Measurements from ENCODE around the gene MTX1. TPM values are rescaled to one million over a fixed set of nuclear protein-coding genes. Genes with fewer than 3 reads are reported as not detected.

The MTX1 gene
- total and polyA plus RNA-seq, 9 of the 15 experiments (the other 6 are each of a cell fraction or from before 2014, with no cell fraction given) = 29.1 to 98.4 (median 66.9) TPM

- TF ChIP-seq NONO (IDR thresholded peaks at IDR 0.05; ENCODE audit: low read depth in 2 of 2, low read length in 1 of 2) (peak in 1 of 2 experiments; percentile 48; a peak in 1 of 4 replicates), U2AF1 (optimal IDR thresholded peaks at IDR 0.05; ENCODE audit: low read depth, low read length) (no peak), ASH1L (IDR thresholded peaks at IDR 0.05; ENCODE audit: borderline replicate concordance, low read depth, partially characterized antibody) (no peak), TBL1XR1 (IDR thresholded peaks at IDR 0.05; ENCODE audit: low read length in 2 of 2) (peak in 1 of 2 experiments; percentile 18; a peak in 1 of 4 replicates), RFX7 (CRISPR knock-in tag; IDR thresholded peaks at IDR 0.05) (no peak), TCFL5 (CRISPR knock-in tag; conservative IDR thresholded peaks at IDR 0.05) (no peak), ZNF77 (CRISPR knock-in tag; IDR thresholded peaks at IDR 0.05) (no peak), KDM4B (IDR thresholded peaks at IDR 0.05; ENCODE audit: borderline replicate concordance in 2 of 2, low read depth in 1 of 2) (no peak), CCNT2 (IDR thresholded peaks at IDR 0.05; ENCODE audit: borderline replicate concordance, extremely low read depth, insufficient read length, low read depth, low read length) (no peak), ZNF449 (CRISPR knock-in tag; IDR thresholded peaks at IDR 0.05) (no peak), YBX1 (IDR thresholded peaks at IDR 0.05) (no peak), E2F1 (CRISPR knock-in tag; IDR thresholded peaks at IDR 0.05) (peak; percentile 59; the same call in 1 of the 2 replicates), ZNF609 (CRISPR knock-in tag; IDR thresholded peaks at IDR 0.05; ENCODE audit: borderline replicate concordance) (no peak; the same call in 1 of the 2 replicates), JUND (IDR thresholded peaks at IDR 0.05; ENCODE audit: borderline replicate concordance, low read depth, low read length) (peak; percentile 72; the same call in 1 of the 2 replicates), JUND (tag; IDR thresholded peaks at IDR 0.05; ENCODE audit: borderline replicate concordance, low read depth, low read length) (no peak; the same call in 2 of the 3 replicates), RFX5 (IDR thresholded peaks at IDR 0.05; ENCODE audit: low read depth, low read length) (no peak), ZNF395 (CRISPR knock-in tag; IDR thresholded peaks at IDR 0.05) (peak; percentile 62; the same call in 1 of the 2 replicates)
Measured at GRCh38 chr1:155172732-155173477, 35.6 kb upstream of the MTX1 start, which contains the start of gene KRTCAP2 (continued).

All from K562 (cell line).